ENCODE results near the gene PROZ. TPM values are rescaled to one million over a fixed set of nuclear protein-coding genes. Genes with fewer than 3 reads are reported as not detected.

The PROZ gene
- total and polyA plus RNA-seq, 2 of the 13 experiments (the other 11 are each of a cell fraction or from before 2014, with no cell fraction given), result 5.6 to 22.5 TPM

- TF ChIP-seq RARG (CRISPR knock-in tag; IDR thresholded peaks at IDR 0.05; ENCODE audit: low read depth) (no peak), HIC2 (CRISPR knock-in tag; IDR thresholded peaks at IDR 0.05; ENCODE audit: low read depth) (no peak), MIER2 (CRISPR knock-in tag; IDR thresholded peaks at IDR 0.05) (no peak), ZNF367 (CRISPR knock-in tag; IDR thresholded peaks at IDR 0.05; ENCODE audit: borderline replicate concordance) (no peak), ZSCAN12 (CRISPR knock-in tag; IDR thresholded peaks at IDR 0.05) (no peak), MYPOP (CRISPR knock-in tag; IDR thresholded peaks at IDR 0.05) (no peak), ZFP82 (CRISPR knock-in tag; IDR thresholded peaks at IDR 0.05; ENCODE audit: borderline replicate concordance) (no peak), MIXL1 (CRISPR knock-in tag; IDR thresholded peaks at IDR 0.05) (no peak), KIAA2018 (CRISPR knock-in tag; IDR thresholded peaks at IDR 0.05; ENCODE audit: borderline replicate concordance) (no peak), ZNF720 (CRISPR knock-in tag; IDR thresholded peaks at IDR 0.05) (no peak), HOXA5 (CRISPR knock-in tag; IDR thresholded peaks at IDR 0.05) (no peak), DPF2 (CRISPR knock-in tag; IDR thresholded peaks at IDR 0.05; ENCODE audit: borderline replicate concordance, low read depth) (no peak), ZBTB20 (CRISPR knock-in tag; IDR thresholded peaks at IDR 0.05; ENCODE audit: borderline replicate concordance, low read depth) (no peak; the same call in 1 of the 2 replicates), DNMT1 (CRISPR knock-in tag; IDR thresholded peaks at IDR 0.05) (no peak), ZEB1 (IDR thresholded peaks at IDR 0.05; ENCODE audit: insufficient replicate concordance, low read depth) (no peak), SALL2 (CRISPR knock-in tag; IDR thresholded peaks at IDR 0.05) (no peak)
- TF ChIP-seq, protein P1, sequence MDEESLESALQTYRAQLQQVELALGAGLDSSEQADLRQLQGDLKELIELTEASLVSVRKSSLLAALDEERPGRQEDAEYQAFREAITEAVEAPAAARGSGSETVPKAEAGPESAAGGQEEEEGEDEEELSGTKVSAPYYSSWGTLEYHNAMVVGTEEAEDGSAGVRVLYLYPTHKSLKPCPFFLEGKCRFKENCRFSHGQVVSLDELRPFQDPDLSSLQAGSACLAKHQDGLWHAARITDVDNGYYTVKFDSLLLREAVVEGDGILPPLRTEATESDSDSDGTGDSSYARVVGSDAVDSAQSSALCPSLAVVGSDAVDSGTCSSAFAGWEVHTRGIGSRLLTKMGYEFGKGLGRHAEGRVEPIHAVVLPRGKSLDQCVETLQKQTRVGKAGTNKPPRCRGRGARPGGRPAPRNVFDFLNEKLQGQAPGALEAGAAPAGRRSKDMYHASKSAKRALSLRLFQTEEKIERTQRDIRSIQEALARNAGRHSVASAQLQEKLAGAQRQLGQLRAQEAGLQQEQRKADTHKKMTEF (CRISPR knock-in tag; IDR thresholded peaks at IDR 0.05), result no peak
These were observed 6.4 kb upstream of the PROZ start (continued) for GRCh38 chr13:113151745-113152690.

All from HepG2 (cell line).